ENCODE results near the gene PRPH. TPM values are rescaled to one million over a fixed set of nuclear protein-coding genes. Genes with fewer than 3 reads are reported as not detected.

PRPH gene
- total and polyA plus RNA-seq, 10 of the 15 experiments (the other 5 are each of a cell fraction or from before 2014, with no cell fraction given), result 0.09 to 0.45 (median 0.19) TPM; not detected in 3

GRCh38 chr12:49322708-49323523 is 28.0 kb downstream of the PRPH start, which contains the start of gene TROAP (continued):
- TF ChIP-seq ETV6 (conservative IDR thresholded peaks at IDR 0.05 in 1 of 2, IDR thresholded peaks at IDR 0.05 in 1 of 2; ENCODE audit: borderline replicate concordance in 1 of 2, low read depth in 1 of 2) (no peak), MEF2B (IDR thresholded peaks at IDR 0.05; ENCODE audit: partially characterized antibody, poor library complexity, severe bottlenecking) (no peak), ZNF24 (IDR thresholded peaks at IDR 0.05) (no peak), SMAD1 (IDR thresholded peaks at IDR 0.05; ENCODE audit: low read depth, partially characterized antibody) (no peak), RFX5 (IDR thresholded peaks at IDR 0.05; ENCODE audit: low read depth, low read length) (peak; percentile 83), ZNF274 (IDR thresholded peaks at IDR 0.05; ENCODE audit: insufficient read depth, insufficient read length) (no peak), HDGF (IDR thresholded peaks at IDR 0.05) (peak; percentile 83), IKZF1 (conservative IDR thresholded peaks at IDR 0.05) (no peak), ZNF217 (IDR thresholded peaks at IDR 0.05) (no peak), NRF1 (conservative IDR thresholded peaks at IDR 0.05; ENCODE audit: low read depth, low read length) (no peak), CREB1 (IDR thresholded peaks at IDR 0.05; ENCODE audit: low read depth) (peak; percentile 92), BCLAF1 (IDR thresholded peaks at IDR 0.05) (no peak), SREBF2 (IDR thresholded peaks at IDR 0.05; ENCODE audit: low read length) (no peak), GABPA (IDR thresholded peaks at IDR 0.05; ENCODE audit: low read depth) (no peak), ZNF687 (IDR thresholded peaks at IDR 0.05) (no peak), BRCA1 (IDR thresholded peaks at IDR 0.05; ENCODE audit: low read depth, low read length) (peak; percentile 71), JUND (IDR thresholded peaks at IDR 0.05; ENCODE audit: low read depth, low read length) (no peak), CBX5 (IDR thresholded peaks at IDR 0.05; ENCODE audit: low read depth) (no peak), FOS (IDR thresholded peaks at IDR 0.05; ENCODE audit: borderline replicate concordance, extremely low read depth, insufficient read length) (peak; percentile 54), BCL11A (IDR thresholded peaks at IDR 0.05; ENCODE audit: low read depth, low read length) (no peak), CBFB (IDR thresholded peaks at IDR 0.05; ENCODE audit: low read depth) (0 out of 2 replicates have a peak, but pooled peaks have one; percentile 30), CTCF (IDR thresholded peaks at IDR 0.05 in 2 of 3, conservative IDR thresholded peaks at IDR 0.05 in 1 of 3; ENCODE audit: control insufficient read depth in 2 of 3, extremely low read depth in 1 of 3, insufficient read depth in 1 of 3, low read depth in 3 of 3, low read length in 3 of 3) (no peak), CHD1 (IDR thresholded peaks at IDR 0.05; ENCODE audit: low read depth, low read length) (peak; percentile 47; the same call in 1 of the 2 replicates)
